Medulla oblongata (tissue), 1 donor: ENCODE measurements around the gene PSMD6.
A peak's percentile ranks its signal among the peaks of the same experiment; 100 is the strongest.

Source experiments
- DNase-seq: peaks from one replicate; pipeline ENCODE4 v3.0.0-alpha.2; 2015; ENCODE audit errors: extremely low spot score

The PSMD6 gene

DNA sequence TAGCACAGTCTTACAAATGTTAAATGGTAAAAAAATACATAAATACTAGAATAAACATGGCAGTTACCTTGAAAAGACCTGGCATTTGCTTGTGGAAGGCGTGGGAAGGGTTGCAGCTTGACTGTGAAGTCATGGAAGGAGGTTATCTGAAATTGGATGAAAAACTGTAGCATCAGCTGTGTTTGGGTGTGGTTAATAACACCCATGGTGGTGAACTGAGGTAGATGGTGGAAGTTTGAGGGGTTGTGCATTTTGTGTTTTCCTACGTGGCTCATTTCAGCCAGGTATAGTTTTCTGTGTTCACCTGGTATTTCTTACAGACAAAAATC lies 46.5 kb downstream of the PSMD6 start:
- DNase-seq = no peak

- no peak for DNase-seq
Measured at GRCh38 chr3:63976161-63976871, 47.0 kb downstream of the PSMD6 start.

- DNase-seq = peak; percentile 84
Measured at GRCh38 chr3:63975723-63976122, 47.6 kb downstream of the PSMD6 start.

DNA sequence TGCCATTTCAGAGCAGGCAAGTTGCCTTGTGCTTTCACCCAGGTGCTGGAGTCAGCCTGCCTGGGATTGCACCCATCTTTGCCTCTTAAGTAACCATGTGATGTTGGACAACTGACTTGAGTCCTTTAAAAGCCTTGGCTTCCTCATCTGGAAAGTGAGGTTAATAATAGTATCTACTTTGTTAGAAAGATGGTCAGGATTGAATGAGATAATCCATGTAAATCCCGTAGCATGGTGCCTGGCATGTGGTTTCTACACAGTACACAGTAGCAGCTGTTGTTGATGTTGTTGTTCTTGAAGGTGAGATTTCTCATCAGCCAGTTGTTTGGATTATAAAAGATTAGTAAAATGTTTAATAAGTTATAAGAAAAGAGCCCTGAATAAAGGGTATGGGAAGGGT lies 48.8 kb downstream of the PSMD6 start:
- DNase-seq = no peak

DNA sequence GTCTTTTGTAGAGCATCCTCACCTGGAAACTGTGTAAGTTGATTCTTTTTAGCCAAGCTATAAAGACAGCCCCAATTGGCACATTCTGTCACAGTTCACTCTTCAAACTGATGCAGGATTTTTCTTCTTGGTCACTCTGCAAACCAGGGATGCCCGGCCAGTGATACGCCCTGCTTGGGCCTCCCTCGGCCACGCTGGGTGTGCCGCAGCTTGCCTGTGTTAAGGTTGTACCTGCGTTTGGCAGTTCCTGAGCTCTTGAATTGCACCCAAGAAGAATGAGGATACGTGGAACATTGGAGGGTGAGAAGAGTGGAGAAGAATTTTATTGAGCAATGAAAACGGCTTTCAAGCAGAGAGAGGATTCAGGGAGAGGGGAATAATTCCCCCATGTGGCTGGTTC lies 49.9 kb downstream of the PSMD6 start:
- no peak for DNase-seq

DNA sequence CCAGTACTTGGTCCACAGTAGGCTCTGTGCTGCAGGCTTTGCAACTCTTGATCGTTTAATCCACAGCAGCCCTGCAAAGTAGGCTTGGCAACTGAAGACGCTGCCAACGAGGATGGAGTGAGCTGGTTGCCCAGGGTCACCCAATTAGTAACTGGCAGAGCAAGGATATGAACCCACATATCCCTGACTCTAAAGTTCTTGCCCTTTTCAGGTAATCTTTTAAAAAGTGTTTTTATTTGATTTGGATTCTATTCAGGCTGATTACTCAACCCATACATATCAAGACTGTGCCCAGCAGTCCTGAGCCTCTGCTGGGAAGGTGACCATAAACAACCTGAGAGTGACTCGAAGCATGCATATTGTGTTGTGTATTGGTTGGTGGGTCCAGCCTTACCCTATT lies 50.3 kb downstream of the PSMD6 start:
- no peak for DNase-seq

- DNase-seq = no peak
Measured at GRCh38 chr3:63972196-63972595, 51.1 kb downstream of the PSMD6 start.

DNA sequence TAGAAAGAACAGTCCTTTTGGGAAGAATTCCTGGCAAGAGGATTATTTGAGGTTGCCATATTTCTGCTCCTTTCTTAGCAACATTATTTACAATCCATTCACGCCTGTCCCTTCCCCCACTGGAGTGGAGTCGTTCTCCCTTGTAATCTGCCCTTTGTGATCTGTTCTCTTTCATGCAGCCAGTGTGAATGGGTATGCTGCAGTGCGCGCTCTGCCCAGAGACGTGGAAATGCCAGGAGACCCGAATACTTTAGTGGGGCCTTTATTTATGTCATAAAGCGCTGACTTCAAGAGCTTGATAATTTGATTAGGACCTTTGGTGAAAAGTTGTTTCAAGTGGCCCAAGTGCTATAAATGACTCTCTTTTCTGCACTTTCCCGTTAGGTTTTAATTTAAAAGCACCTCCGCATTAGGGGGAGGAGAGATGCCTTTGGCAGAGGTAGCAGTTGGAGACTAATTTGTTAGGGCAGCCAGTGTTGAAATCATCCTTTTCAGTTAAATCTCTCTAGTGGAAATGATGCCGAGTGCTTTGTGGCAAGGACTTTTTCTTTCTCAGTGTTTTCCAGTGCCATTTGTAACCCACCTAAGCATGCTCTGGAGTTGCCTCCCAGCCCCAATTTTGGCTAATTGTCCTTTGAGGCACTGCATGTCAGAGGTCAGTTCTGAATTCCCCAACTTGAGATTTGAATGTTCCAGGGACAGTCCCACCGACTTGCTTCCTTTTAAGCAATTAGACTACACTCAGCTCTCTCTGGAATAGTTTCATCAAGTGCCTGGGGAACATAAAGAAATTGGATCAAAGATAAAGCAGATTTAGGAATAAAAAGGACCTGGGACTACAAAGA lies 52.4 kb downstream of the PSMD6 start:
- DNase-seq = peak; percentile 73

DNA sequence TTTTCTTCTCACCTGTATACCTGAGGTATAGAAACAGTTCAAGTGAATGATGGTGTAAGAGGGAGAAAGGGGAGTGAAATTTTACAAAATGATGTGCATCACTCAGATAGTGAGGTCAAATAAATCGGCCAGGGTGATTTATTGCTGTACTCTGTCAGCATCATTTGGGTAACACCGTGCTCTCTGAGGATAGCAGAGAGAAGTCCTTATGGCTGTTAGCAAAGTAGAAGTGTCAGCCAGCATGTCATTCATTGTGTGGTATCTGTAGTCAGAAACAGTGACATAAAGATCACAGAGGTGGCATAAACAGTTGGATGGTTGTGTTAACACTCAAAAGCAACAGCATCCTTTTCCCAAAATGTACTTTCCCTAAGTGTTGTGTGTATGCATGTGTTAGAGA lies 53.4 kb downstream of the PSMD6 start:
- DNase-seq = no peak

DNA sequence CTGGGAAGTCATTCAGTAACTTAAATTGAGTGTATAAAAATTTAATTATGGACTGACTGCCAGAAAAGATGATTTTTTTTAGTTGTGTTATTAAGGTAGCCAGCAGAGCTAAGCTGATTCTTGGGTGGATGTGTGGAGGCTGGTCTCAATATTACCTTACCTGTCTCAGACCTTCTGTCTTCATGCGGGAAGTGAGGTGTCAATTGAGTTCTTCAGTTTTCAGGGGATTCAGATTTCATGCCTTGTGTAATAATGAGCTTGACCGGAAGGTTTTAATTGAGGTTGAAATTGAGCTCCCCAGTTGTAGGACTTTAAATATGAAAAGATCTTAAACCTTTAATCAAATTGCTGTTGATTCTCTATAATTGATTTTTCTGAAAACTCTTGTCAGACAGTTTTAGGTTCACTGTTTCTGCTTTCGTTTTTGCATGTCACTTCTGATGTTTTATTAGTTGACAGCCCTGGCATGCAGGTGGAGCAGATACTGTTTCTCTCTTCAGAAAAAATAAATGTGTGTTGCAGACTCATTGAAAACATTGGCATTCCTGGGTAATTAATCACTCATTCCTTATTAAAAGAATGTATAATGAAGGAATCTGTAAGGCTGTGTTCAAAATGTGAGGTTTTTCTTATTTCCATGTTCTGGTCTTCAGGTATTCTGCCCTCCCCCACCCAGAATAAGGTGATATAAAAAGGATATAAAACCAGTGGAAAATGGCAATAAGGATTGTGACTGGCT lies 54.5 kb downstream of the PSMD6 start:
- DNase-seq = no peak

DNA sequence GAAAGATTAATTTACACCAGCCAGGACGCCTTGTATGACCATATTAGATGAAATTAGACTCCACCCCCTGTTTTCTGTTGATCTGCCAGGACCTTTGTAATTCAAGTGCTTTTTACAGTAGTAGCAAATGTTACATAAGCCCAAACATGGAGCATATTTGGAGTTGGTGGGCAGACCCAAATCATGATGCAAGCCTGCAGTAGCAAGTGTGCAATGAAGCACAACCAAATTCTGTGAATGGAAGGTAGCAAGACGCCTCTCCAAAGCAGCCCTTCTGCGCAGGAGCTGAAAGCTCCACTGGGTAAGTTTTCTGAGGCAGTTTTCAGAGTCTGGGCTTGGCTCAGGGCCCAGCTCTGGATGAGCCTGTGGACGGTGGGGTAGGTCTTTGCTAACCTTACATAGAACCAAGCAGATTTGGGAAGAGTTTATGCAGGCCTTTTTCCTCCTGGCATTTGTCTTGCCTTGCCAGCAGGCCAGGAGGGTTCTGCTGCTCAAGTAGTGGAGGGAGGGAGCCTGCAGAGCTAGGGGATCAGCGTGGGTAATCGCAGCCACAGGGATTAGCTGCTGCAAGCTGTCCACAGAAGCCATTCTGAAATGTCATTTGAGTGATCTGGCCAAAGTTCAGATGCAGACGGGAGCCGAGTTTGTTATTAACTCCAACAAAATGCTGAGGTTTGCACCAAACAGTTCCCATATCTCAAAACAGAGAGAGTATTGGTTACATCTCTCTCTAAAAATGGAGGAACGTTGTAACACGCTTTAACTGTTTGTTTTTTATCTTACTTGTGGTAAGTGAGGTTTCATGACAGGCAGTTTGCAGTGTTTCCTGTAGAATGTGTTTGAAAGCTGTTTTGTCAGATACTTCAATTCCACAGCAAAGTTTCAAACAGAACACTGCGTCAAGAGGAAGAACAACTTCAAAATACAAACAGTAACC lies 55.4 kb downstream of the PSMD6 start:
- DNase-seq = peak; percentile 54

DNA sequence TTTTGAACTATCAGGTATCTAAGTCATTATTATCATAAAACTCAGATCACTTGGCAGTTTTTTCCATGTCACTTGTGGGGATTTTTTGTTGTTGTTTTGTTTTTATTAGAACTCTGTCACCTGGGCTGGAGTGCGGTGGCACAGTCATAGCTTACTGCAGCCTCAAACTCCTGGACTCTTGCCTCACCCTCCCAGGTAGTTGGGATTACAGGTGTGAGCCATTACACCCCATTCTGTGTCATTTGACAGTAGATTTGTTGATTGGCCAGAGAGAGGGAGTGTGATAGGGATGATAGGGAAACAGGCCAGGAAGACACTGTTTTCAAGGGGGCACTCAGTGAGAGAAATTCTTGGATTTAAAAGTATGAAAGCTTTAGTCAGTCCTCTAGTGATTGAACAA lies 56.4 kb downstream of the PSMD6 start:
- DNase-seq = no peak

DNA sequence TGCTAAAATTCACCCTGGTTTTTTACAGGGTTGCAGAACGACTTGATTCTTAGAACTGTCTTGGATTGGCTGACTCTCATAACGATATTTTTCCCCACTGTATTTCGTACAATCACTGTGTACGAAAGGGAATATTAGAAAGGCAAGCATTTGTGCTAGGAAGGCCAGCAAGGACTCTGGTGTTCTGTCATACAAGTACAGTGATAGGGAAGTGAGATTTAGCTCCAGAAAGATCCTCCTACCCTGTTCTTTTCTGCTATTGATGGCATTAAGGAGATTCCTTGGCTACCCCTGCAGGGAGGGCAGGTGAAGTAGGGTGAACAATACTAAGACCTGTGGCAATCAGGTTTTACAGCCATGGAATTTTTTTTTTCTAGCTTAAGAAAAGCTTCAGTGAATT lies 57.3 kb downstream of the PSMD6 start:
- DNase-seq = no peak

DNA sequence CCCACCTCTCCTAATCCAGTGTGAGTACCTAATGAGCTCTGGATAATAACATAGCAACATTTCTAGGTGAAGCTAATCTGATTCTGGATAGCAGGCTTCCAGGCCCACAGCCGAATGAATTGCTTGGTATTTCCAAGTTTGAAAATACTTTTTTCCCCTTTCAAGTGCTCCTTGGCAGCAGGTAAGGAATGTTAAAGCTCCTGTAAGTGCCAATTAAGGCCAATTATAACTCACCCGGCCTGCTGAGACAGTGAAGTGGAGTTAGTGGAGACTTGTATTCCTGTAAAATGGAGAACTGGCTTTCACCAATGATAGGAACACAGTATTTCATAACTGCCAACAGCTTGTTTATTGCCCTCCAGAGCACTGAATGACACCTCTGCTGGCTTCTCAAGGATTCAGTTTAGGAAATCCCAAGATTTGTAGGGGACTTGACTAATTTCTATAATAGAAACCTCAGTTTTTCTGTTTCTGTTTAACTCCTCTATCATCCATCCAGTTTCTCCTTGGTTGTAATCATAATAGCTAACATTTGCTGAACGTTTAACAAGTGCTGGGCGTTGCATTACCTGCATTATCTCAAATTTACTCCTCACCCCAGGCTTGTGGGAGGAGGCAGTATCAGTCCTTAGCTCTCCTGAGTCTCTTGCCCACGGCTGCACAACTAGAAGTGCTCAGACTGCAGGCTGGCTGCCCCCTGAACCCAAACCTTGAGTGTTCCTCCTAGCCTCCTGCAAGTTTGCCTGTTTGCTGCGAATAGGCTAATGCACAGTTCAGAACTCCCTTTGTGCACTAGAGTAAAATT lies 58.4 kb downstream of the PSMD6 start:
- no peak for DNase-seq

GRCh38 chr3:63963496-63963895 lies 59.8 kb downstream of the PSMD6 start:
- DNase-seq = no peak

- DNase-seq = peak; percentile 49
Measured at GRCh38 chr3:63961891-63962290, 61.4 kb downstream of the PSMD6 start.
